DMS 273 treated with DMSO at 0.1 percent for 48 hours (cell line): ENCODE results near the gene RASD2.

Experiments
- DNase-seq: peaks from one replicate; lab custom pipeline; 2025; lab: John Stamatoyannopoulos, UW

The RASD2 gene

GRCh38 chr22:35582861-35583670 is 42.4 kb downstream of the RASD2 start:
- no peak for DNase-seq

GRCh38 chr22:35586771-35587170 is 46.1 kb downstream of the RASD2 start:
- DNase-seq = no peak

GRCh38 chr22:35587447-35587870 is 46.8 kb downstream of the RASD2 start:
- DNase-seq = no peak

- no peak for DNase-seq
Measured at GRCh38 chr22:35587896-35588295, 47.3 kb downstream of the RASD2 start.

- no peak for DNase-seq
Measured at GRCh38 chr22:35589071-35589755, 48.6 kb downstream of the RASD2 start.

- no peak for DNase-seq
Measured at GRCh38 chr22:35589756-35590093, 49.1 kb downstream of the RASD2 start.

GRCh38 chr22:35590634-35591295 is 50.1 kb downstream of the RASD2 start:
- no peak for DNase-seq

GRCh38 chr22:35591714-35592417 is 51.2 kb downstream of the RASD2 start:
- no peak for DNase-seq

- no peak for DNase-seq
Measured at GRCh38 chr22:35592418-35592967, 51.9 kb downstream of the RASD2 start.

GRCh38 chr22:35593071-35593890 is 52.6 kb downstream of the RASD2 start:
- DNase-seq = no peak

- DNase-seq = no peak
Measured at GRCh38 chr22:35593891-35594470, 53.4 kb downstream of the RASD2 start.

GRCh38 chr22:35594686-35595085 is 54.1 kb downstream of the RASD2 start:
- DNase-seq = no peak

- DNase-seq = no peak
Measured at GRCh38 chr22:35596821-35597220, 56.2 kb downstream of the RASD2 start.

GRCh38 chr22:35597692-35598395 is 57.2 kb downstream of the RASD2 start:
- no peak for DNase-seq

- DNase-seq = no peak
Measured at GRCh38 chr22:35598396-35598710, 57.7 kb downstream of the RASD2 start.

GRCh38 chr22:35599364-35599763 is 58.7 kb downstream of the RASD2 start:
- DNase-seq = no peak

- no peak for DNase-seq
Measured at GRCh38 chr22:35600476-35600875, 59.8 kb downstream of the RASD2 start.

- DNase-seq = no peak
Measured at GRCh38 chr22:35601013-35601580, 60.5 kb downstream of the RASD2 start.

- DNase-seq = no peak
Measured at GRCh38 chr22:35601743-35602615, 61.3 kb downstream of the RASD2 start.
